ENCODE data around the gene ANAPC7. TPM values are rescaled to one million over a fixed set of nuclear protein-coding genes. Genes with fewer than 3 reads are reported as not detected.
"Not testable (repeated sequence)": the region's sequence is repeated elsewhere in the genome, so short reads cannot be mapped to it uniquely, and the experiment has no call there.

Gene ANAPC7
- total RNA-seq, 1 donor from 2014 or later: 98.9 TPM

- no peaks in the 10 kb centered on the region for H3K27me3 Mint-ChIP-seq (ENCODE audit: low read depth)
- H3K4me1 Mint-ChIP-seq: no peaks in the 10 kb centered on the region
- DNase-seq (ENCODE audit: low read depth, low spot score): no peak
- no peak overlapping the region for H3K27ac Mint-ChIP-seq (ENCODE audit: unreplicated experiment)
- H3K4me3 Mint-ChIP-seq: no peak overlapping the region
- TF ChIP-seq CTCF (conservative IDR thresholded peaks at IDR 0.05): no peak
- H3K9me3 Mint-ChIP-seq: no peaks in the 10 kb centered on the region
- H3K36me3 Mint-ChIP-seq (ENCODE audit: low read depth): no peaks in the 10 kb centered on the region
These were observed 37.0 kb downstream of the ANAPC7 start for GRCh38 chr12:110366321-110367142.

DNA sequence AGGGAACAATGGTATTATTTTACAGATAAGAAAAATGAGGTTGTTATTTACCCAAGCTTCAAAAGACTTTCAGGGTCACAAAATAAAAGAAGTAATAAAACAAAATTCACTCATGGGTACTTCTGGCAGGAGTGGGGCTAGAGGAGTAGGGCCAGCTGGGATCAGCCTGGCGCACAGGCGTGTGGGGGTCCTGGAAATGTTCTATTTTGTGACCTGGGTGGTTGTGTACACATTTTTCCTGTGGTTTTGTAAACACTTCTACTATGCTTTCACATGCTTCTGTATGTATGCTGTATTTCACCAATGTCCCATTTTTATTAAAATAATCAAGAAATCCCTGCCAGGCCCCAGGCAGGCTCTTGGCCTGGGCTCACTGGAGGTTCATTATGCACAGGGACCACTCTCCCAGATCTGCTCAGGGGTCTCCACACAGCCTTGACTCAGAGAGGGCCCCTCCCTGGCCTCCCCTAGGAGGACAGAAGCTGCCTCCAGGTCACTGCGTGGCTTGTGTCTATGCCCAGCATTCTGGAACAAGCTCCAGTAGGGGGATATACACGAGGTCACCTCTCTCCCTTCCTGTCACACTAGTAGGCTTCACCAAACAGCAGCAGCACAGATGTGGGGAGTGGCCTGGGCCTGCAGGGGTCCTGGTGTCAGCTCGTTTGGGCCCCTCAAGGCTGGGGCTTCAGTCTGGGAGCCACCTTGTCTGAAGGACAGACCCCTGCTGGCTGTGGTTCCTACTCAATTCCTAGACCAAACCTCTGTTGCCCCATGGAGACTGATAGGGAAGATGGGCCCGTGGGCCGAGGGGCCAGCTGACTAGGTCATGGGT, 37.8 kb downstream of the ANAPC7 start:
- Mint-ChIP-seq H3K9me3 (no peaks in the 10 kb centered on the region), H3K4me3 (no peak overlapping the region), H3K27me3 (ENCODE audit: low read depth) (no peaks in the 10 kb centered on the region), H3K27ac (ENCODE audit: unreplicated experiment) (no peak overlapping the region), H3K4me1 (no peaks in the 10 kb centered on the region), H3K36me3 (ENCODE audit: low read depth) (no peaks in the 10 kb centered on the region)
- TF ChIP-seq CTCF (conservative IDR thresholded peaks at IDR 0.05): no peak
- DNase-seq (ENCODE audit: low read depth, low spot score): no peak

DNA sequence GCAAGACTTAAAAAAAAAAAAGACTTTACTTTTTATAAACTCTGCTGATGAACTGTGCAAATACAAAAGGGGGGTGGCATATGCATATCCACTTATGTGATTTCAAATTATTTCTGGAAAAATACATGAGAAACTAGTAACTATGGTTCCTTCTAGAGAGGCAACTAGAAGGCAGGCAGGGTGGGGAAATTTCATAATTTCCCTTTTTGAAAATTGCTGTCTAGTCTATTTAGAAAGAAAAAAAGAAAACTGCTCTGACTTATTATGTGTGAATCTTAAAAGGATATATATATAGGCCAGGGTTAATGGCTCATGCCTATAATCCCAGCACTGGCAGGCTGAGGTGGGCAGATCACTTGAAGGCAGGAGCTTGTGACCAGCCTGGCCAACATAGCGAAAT, 42.3 kb downstream of the ANAPC7 start:
- Mint-ChIP-seq H3K27ac (ENCODE audit: unreplicated experiment) (no peak overlapping the region), H3K27me3 (ENCODE audit: low read depth) (no peaks in the 10 kb centered on the region), H3K4me3 (no peak overlapping the region), H3K4me1 (peaks cover 4% of the 10 kb centered on the region), H3K36me3 (ENCODE audit: low read depth) (no peaks in the 10 kb centered on the region), H3K9me3 (no peaks in the 10 kb centered on the region)
- TF ChIP-seq CTCF (conservative IDR thresholded peaks at IDR 0.05): no peak
- no peak for DNase-seq (ENCODE audit: low read depth, low spot score)

DNA sequence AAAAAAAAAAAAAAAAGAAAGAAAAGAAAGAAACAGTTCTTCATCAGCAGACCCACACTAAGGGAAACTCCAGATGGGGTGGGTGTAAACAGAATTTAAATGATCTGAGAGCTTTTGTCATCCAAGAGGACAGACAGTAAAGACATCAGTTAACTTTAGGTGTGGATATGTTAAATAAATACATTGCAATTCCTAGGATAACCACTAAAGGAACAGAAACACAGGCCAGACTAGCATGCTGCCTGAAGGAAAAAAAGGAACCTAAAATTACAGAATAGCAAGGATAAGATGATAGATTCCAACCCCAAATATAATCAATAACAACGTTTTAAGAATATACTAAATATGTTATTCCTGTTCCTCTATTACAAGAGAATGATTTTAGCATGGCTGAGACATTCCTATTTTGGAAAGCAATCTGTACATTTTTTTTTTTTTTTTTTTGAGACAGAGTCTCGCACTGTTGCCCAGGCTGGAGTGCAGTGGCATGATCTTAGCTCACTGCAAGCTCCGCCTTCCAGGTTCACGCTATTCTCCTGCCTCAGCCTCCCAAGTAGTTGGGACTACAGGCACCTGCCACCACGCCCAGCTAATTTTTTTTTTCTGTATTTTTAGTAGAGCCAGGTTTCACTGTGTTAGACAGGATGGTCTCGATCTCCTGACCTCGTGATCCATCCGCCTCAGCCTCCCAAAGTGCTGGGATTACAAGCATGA, 45.0 kb downstream of the ANAPC7 start:
- not testable (repeated sequence) for H3K36me3 Mint-ChIP-seq (ENCODE audit: low read depth); H3K27ac Mint-ChIP-seq (ENCODE audit: unreplicated experiment); H3K4me3 Mint-ChIP-seq; H3K27me3 Mint-ChIP-seq (ENCODE audit: low read depth); H3K9me3 Mint-ChIP-seq; H3K4me1 Mint-ChIP-seq; DNase-seq (ENCODE audit: low read depth, low spot score)
- peak; percentile 54 for TF ChIP-seq CTCF (conservative IDR thresholded peaks at IDR 0.05)

DNA sequence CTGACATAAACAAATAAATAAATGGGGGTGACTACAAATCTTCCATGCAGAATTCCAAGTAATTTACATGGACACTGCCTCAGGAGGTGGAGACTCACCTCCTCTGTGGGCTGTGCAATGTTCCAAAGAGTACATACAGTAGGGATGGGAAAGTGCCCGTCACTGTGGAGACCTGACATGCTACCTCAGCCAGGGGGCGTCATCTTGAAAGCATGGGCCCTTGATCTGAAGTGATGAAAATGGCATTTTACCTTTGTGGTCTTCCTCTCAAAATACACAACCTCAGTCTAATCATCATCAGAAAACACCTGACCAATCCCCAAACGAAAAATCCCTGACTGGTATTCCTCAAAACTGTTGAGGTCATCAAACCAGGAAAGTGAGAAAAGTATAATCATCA, 48.4 kb downstream of the ANAPC7 start:
- no peaks in the 10 kb centered on the region for H3K27me3 Mint-ChIP-seq (ENCODE audit: low read depth)
- H3K9me3 Mint-ChIP-seq: no peaks in the 10 kb centered on the region
- peak; percentile 19 for DNase-seq (ENCODE audit: low read depth, low spot score)
- peak; percentile 48 for TF ChIP-seq CTCF (conservative IDR thresholded peaks at IDR 0.05)
- H3K27ac Mint-ChIP-seq (ENCODE audit: unreplicated experiment): no peak overlapping the region
- H3K4me3 Mint-ChIP-seq: peak overlapping the region; percentile 49
- H3K4me1 Mint-ChIP-seq: peaks cover 4% of the 10 kb centered on the region
- H3K36me3 Mint-ChIP-seq (ENCODE audit: low read depth): peaks cover 8% of the 10 kb centered on the region

Measured in neural crest cell (in vitro differentiated cells).